ENCODE results near the gene CCNY.
"Not testable (repeated sequence)": the region's sequence is repeated elsewhere in the genome, so short reads cannot be mapped to it uniquely, and the experiment has no call there.

Gene CCNY

GRCh38 chr10:35391954-35392262 lies 55.6 kb downstream of the CCNY start:
- Mint-ChIP-seq H3K9me3 (peaks cover 38% of the 10 kb centered on the region), H3K27me3 (ENCODE audit: low read depth) (no peaks in the 10 kb centered on the region), H3K4me3 (no peak overlapping the region), H3K36me3 (ENCODE audit: low read depth) (peaks cover 7% of the 10 kb centered on the region), H3K27ac (no peak overlapping the region), H3K4me1 (ENCODE audit: low read depth) (peaks cover 14% of the 10 kb centered on the region)

- H3K27me3 Mint-ChIP-seq (ENCODE audit: low read depth): no peaks in the 10 kb centered on the region
These were observed 56.3 kb downstream of the CCNY start for GRCh38 chr10:35392482-35393228.

GRCh38 chr10:35394411-35394851 lies 58.1 kb downstream of the CCNY start:
- Mint-ChIP-seq H3K4me1 (ENCODE audit: low read depth) (peaks cover 6% of the 10 kb centered on the region), H3K4me3 (no peak overlapping the region), H3K9me3 (peaks cover 22% of the 10 kb centered on the region), H3K27me3 (ENCODE audit: low read depth) (no peaks in the 10 kb centered on the region), H3K36me3 (ENCODE audit: low read depth) (peaks cover 7% of the 10 kb centered on the region), H3K27ac (no peak overlapping the region)

More at GRCh38 chr10:35392482-35393228, 56.3 kb downstream of the CCNY start:
- peaks cover 7% of the 10 kb centered on the region for H3K36me3 Mint-ChIP-seq (ENCODE audit: low read depth)
- H3K4me1 Mint-ChIP-seq (ENCODE audit: low read depth): peaks cover 8% of the 10 kb centered on the region
- peak overlapping the region; percentile 49 for H3K27ac Mint-ChIP-seq
- peaks cover 38% of the 10 kb centered on the region for H3K9me3 Mint-ChIP-seq
- no peak overlapping the region for H3K4me3 Mint-ChIP-seq

GRCh38 chr10:35394934-35395333 lies 58.6 kb downstream of the CCNY start:
- Mint-ChIP-seq H3K4me1 (ENCODE audit: low read depth) (peaks cover 4% of the 10 kb centered on the region), H3K27me3 (ENCODE audit: low read depth) (no peaks in the 10 kb centered on the region), H3K9me3 (peaks cover 18% of the 10 kb centered on the region), H3K27ac (no peak overlapping the region), H3K4me3 (no peak overlapping the region), H3K36me3 (ENCODE audit: low read depth) (peaks cover 4% of the 10 kb centered on the region)

GRCh38 chr10:35396560-35397434 lies 60.5 kb downstream of the CCNY start:
- Mint-ChIP-seq H3K9me3 (peaks cover 1% of the 10 kb centered on the region), H3K36me3 (ENCODE audit: low read depth) (peaks cover 2% of the 10 kb centered on the region), H3K4me3 (no peak overlapping the region), H3K27me3 (ENCODE audit: low read depth) (no peaks in the 10 kb centered on the region), H3K4me1 (ENCODE audit: low read depth) (peaks cover 4% of the 10 kb centered on the region), H3K27ac (no peak overlapping the region)

- no peak overlapping the region for H3K27ac Mint-ChIP-seq
- no peaks in the 10 kb centered on the region for H3K27me3 Mint-ChIP-seq (ENCODE audit: low read depth)
- no peak overlapping the region for H3K4me3 Mint-ChIP-seq
- H3K4me1 Mint-ChIP-seq (ENCODE audit: low read depth): peaks cover 2% of the 10 kb centered on the region
- no peaks in the 10 kb centered on the region for H3K9me3 Mint-ChIP-seq
- H3K36me3 Mint-ChIP-seq (ENCODE audit: low read depth): peaks cover 2% of the 10 kb centered on the region
These were observed 61.6 kb downstream of the CCNY start for GRCh38 chr10:35397953-35398352.

- no peaks in the 10 kb centered on the region for H3K9me3 Mint-ChIP-seq
- no peak overlapping the region for H3K27ac Mint-ChIP-seq
- H3K4me3 Mint-ChIP-seq: no peak overlapping the region
- peaks cover 2% of the 10 kb centered on the region for H3K4me1 Mint-ChIP-seq (ENCODE audit: low read depth)
- peaks cover 2% of the 10 kb centered on the region for H3K36me3 Mint-ChIP-seq (ENCODE audit: low read depth)
- no peaks in the 10 kb centered on the region for H3K27me3 Mint-ChIP-seq (ENCODE audit: low read depth)
These were observed 62.0 kb downstream of the CCNY start for GRCh38 chr10:35398355-35398754.

GRCh38 chr10:35398908-35399307 lies 62.6 kb downstream of the CCNY start:
- H3K36me3 Mint-ChIP-seq (ENCODE audit: low read depth): peaks cover 2% of the 10 kb centered on the region
- H3K4me3 Mint-ChIP-seq: no peak overlapping the region
- H3K4me1 Mint-ChIP-seq (ENCODE audit: low read depth): peaks cover 2% of the 10 kb centered on the region
- H3K27ac Mint-ChIP-seq: no peak overlapping the region
- no peaks in the 10 kb centered on the region for H3K9me3 Mint-ChIP-seq
- no peaks in the 10 kb centered on the region for H3K27me3 Mint-ChIP-seq (ENCODE audit: low read depth)

GRCh38 chr10:35399414-35400009 lies 63.2 kb downstream of the CCNY start:
- Mint-ChIP-seq H3K9me3 (no peaks in the 10 kb centered on the region), H3K36me3 (ENCODE audit: low read depth) (peaks cover 2% of the 10 kb centered on the region), H3K4me3 (no peak overlapping the region), H3K4me1 (ENCODE audit: low read depth) (peaks cover 2% of the 10 kb centered on the region), H3K27me3 (ENCODE audit: low read depth) (no peaks in the 10 kb centered on the region), H3K27ac (no peak overlapping the region)

- Mint-ChIP-seq H3K27ac (no peak overlapping the region), H3K36me3 (ENCODE audit: low read depth) (peaks cover 2% of the 10 kb centered on the region), H3K4me3 (no peak overlapping the region), H3K9me3 (no peaks in the 10 kb centered on the region), H3K27me3 (ENCODE audit: low read depth) (no peaks in the 10 kb centered on the region), H3K4me1 (ENCODE audit: low read depth) (peaks cover 2% of the 10 kb centered on the region)
These were observed 64.4 kb downstream of the CCNY start for GRCh38 chr10:35400595-35401268.

GRCh38 chr10:35403491-35403890 lies 67.2 kb downstream of the CCNY start:
- H3K4me1 Mint-ChIP-seq (ENCODE audit: low read depth); H3K27me3 Mint-ChIP-seq (ENCODE audit: low read depth); H3K9me3 Mint-ChIP-seq; H3K4me3 Mint-ChIP-seq; H3K36me3 Mint-ChIP-seq (ENCODE audit: low read depth); H3K27ac Mint-ChIP-seq: not testable (repeated sequence)

- H3K27me3 Mint-ChIP-seq (ENCODE audit: low read depth); H3K4me1 Mint-ChIP-seq (ENCODE audit: low read depth); H3K9me3 Mint-ChIP-seq; H3K27ac Mint-ChIP-seq; H3K36me3 Mint-ChIP-seq (ENCODE audit: low read depth); H3K4me3 Mint-ChIP-seq: not testable (repeated sequence)
These were observed 67.8 kb downstream of the CCNY start for GRCh38 chr10:35404077-35404476.

- H3K27ac Mint-ChIP-seq; H3K27me3 Mint-ChIP-seq (ENCODE audit: low read depth); H3K4me1 Mint-ChIP-seq (ENCODE audit: low read depth); H3K36me3 Mint-ChIP-seq (ENCODE audit: low read depth); H3K4me3 Mint-ChIP-seq; H3K9me3 Mint-ChIP-seq: not testable (repeated sequence)
These were observed 69.8 kb downstream of the CCNY start for GRCh38 chr10:35406003-35406630.

GRCh38 chr10:35407696-35408095 lies 71.4 kb downstream of the CCNY start:
- not testable (repeated sequence) for H3K27me3 Mint-ChIP-seq (ENCODE audit: low read depth); H3K27ac Mint-ChIP-seq; H3K4me3 Mint-ChIP-seq; H3K36me3 Mint-ChIP-seq (ENCODE audit: low read depth); H3K4me1 Mint-ChIP-seq (ENCODE audit: low read depth); H3K9me3 Mint-ChIP-seq
